Smooth muscle cell (in vitro differentiated cells): ENCODE measurements around the gene AREG. TPM values are rescaled to one million over a fixed set of nuclear protein-coding genes. Genes with fewer than 3 reads are reported as not detected.

Experiments
- DNase-seq: peaks from one replicate; lab custom pipeline; 2025; ENCODE audit not compliant: unreplicated experiment; lab: John Stamatoyannopoulos, UW
- H2AFZ ChIP-seq: fragments of 200-600 bp; sonication (generic); 2 replicates; pipeline ENCODE4 v1.6.0; 2016; ENCODE audit warnings: antibody characterized with exemption, low read depth, mild to moderate bottlenecking
- H3F3A ChIP-seq: fragments of 200-600 bp; sonication (generic); 2 replicates; pipeline ENCODE4 v1.6.0; 2017; ENCODE audit warnings: antibody characterized with exemption, low read depth
- H3K27ac ChIP-seq: fragments of 200-600 bp; sonication (generic); 2 replicates; pipeline ENCODE4 v1.5.1; 2016; ENCODE audit warnings: low read depth, mild to moderate bottlenecking
- H3K27me3 ChIP-seq: fragments of 200-600 bp; sonication (generic); 2 replicates; pipeline ENCODE4 v1.6.1; 2016; ENCODE audit warnings: low read depth, mild to moderate bottlenecking
- H3K36me3 ChIP-seq: fragments of 200-600 bp; sonication (generic); 2 replicates; pipeline ENCODE4 v1.5.1; 2016; ENCODE audit warnings: low read depth
- H3K4me1 ChIP-seq: fragments of 200-600 bp; sonication (generic); 2 replicates; pipeline ENCODE4 v1.5.1; 2016; ENCODE audit warnings: low read depth
- H3K4me2 ChIP-seq: fragments of 200-600 bp; sonication (generic); 2 replicates; pipeline ENCODE4 v1.6.0; 2016; ENCODE audit warnings: mild to moderate bottlenecking
- H3K4me3 ChIP-seq: fragments of 200-600 bp; sonication (generic); 2 replicates; pipeline ENCODE4 v1.5.1; 2016; ENCODE audit warnings: mild to moderate bottlenecking
- H3K79me2 ChIP-seq: fragments of 200-600 bp; sonication (generic); 2 replicates; pipeline ENCODE4 v1.6.0; 2016; ENCODE audit warnings: low read depth, mild to moderate bottlenecking
- H3K9ac ChIP-seq: fragments of 200-600 bp; sonication (generic); 2 replicates; pipeline ENCODE4 v1.6.0; 2016; ENCODE audit warnings: low read depth
- H3K9me3 ChIP-seq: fragments of 200-600 bp; sonication (generic); replicated peaks from 2 replicates; pipeline ENCODE4 v1.5.1; 2016; ENCODE audit warnings: low read depth
- H4K20me1 ChIP-seq: fragments of 200-600 bp; sonication (generic); 2 replicates; pipeline ENCODE4 v1.6.0; 2016; ENCODE audit warnings: low read depth
- WGBS: methylation state at CpG from one replicate; pipeline ENCODE4 v1.1.7; 2016; ENCODE audit warnings: low lambda C conversion rate; 5-methylcytosine and 5-hydroxymethylcytosine counted together
- polyA plus RNA-seq: library from polyadenylated mRNA; unstranded; fragments of >200 nt; fragmentation: Nextera tagmentation; extraction: Ambion mirVana; gene quantifications from 2 replicates; pipeline ENCODE4 v1.2.1, GENCODE V29; 2016
- total RNA-seq: library from RNA; depleted of rRNA; stranded (reverse); fragments of >200 nt; gene quantifications from 2 replicates; pipeline ENCODE4 v1.2.3, GENCODE V29; 2014
- TF ChIP-seq, protein P1 (sequence below): fragments of 200-600 bp; sonication (generic); IDR thresholded peaks from 2 replicates; pipeline ENCODE4 v1.5.1; 2017; ENCODE audit warnings: borderline replicate concordance, mild to moderate bottlenecking, antibody characterized with exemption; ENCODE audit not compliant: insufficient read depth, poor library complexity, severe bottlenecking

Gene AREG
- total and polyA plus RNA-seq, 2 experiments from 2014 or later = 86.9 to 123 TPM

DNA sequence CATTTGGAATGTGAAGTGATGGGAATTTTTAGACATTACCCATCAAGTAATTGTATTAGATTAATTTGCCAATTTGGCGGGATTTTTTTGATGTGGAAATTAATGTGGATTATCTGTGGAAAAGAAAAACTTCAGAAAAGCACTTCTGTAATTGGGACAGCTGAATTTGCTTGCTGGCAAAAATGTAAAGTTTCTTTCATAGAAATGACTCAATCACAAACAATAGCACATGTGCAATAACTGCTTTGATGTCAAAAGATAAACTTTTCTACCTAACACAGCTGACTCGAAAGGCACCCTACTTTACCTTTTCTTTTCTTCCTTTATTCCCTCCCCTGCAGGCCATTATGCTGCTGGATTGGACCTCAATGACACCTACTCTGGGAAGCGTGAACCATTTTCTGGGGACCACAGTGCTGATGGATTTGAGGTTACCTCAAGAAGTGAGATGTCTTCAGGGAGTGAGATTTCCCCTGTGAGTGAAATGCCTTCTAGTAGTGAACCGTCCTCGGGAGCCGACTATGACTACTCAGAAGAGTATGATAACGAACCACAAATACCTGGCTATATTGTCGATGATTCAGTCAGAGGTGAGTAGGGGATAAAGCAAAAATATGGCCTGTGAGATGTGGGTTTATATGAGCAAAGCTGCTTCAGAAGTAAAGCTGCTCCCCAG is 1.4 kb downstream of the AREG start:
- Histone ChIP-seq H3K36me3 (no peaks in the 10 kb centered on the region), H3K4me2 (peak overlapping the region; percentile 89), H4K20me1 (no peaks in the 10 kb centered on the region), H3K27ac (peak overlapping the region; percentile 52), H3K4me1 (peaks cover 6% of the 10 kb centered on the region), H3K79me2 (no peaks in the 10 kb centered on the region), H3K9ac (no peak overlapping the region), H3F3A (no peaks in the 10 kb centered on the region), H3K9me3 (no peaks in the 10 kb centered on the region), H3K27me3 (no peaks in the 10 kb centered on the region), H2AFZ (no peak overlapping the region), H3K4me3 (peak overlapping the region; percentile 69)
- WGBS = 58% methylated on average over 8 of the region's 8 CpGs
- TF ChIP-seq, protein P1, sequence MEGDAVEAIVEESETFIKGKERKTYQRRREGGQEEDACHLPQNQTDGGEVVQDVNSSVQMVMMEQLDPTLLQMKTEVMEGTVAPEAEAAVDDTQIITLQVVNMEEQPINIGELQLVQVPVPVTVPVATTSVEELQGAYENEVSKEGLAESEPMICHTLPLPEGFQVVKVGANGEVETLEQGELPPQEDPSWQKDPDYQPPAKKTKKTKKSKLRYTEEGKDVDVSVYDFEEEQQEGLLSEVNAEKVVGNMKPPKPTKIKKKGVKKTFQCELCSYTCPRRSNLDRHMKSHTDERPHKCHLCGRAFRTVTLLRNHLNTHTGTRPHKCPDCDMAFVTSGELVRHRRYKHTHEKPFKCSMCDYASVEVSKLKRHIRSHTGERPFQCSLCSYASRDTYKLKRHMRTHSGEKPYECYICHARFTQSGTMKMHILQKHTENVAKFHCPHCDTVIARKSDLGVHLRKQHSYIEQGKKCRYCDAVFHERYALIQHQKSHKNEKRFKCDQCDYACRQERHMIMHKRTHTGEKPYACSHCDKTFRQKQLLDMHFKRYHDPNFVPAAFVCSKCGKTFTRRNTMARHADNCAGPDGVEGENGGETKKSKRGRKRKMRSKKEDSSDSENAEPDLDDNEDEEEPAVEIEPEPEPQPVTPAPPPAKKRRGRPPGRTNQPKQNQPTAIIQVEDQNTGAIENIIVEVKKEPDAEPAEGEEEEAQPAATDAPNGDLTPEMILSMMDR = no peak
- no peak for DNase-seq

DNA sequence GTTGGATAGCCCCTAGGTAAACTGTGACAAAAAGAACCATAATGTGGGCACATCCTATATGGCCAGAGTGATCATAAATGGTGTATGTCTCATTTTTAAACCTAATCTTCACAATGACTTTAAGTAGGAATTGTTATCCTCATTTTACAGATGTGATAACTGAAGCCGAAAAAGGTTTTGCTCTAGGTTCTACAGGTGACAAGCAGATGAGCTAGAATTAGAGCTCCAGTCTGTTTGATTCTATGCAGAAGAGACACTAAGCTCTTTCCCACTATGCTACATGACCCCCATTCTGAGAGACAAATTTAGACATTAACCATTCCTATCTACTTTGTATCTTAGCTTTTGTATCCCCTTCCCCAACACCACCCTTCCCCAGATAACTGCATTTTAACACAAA is 2.0 kb downstream of the AREG start:
- no peaks in the 10 kb centered on the region for H3F3A ChIP-seq
- H3K36me3 ChIP-seq = no peaks in the 10 kb centered on the region
- 100% methylated on average over 1 of the region's 1 CpG for WGBS
- no peaks in the 10 kb centered on the region for H3K79me2 ChIP-seq
- no peak overlapping the region for H3K9ac ChIP-seq
- no peaks in the 10 kb centered on the region for H3K9me3 ChIP-seq
- TF ChIP-seq, protein P1 = no peak
- DNase-seq = no peak
- peaks cover 9% of the 10 kb centered on the region for H3K4me1 ChIP-seq
- peak overlapping the region; percentile 52 for H3K27ac ChIP-seq
- no peak overlapping the region for H2AFZ ChIP-seq
- H4K20me1 ChIP-seq = no peaks in the 10 kb centered on the region
- no peaks in the 10 kb centered on the region for H3K27me3 ChIP-seq
- H3K4me2 ChIP-seq = peak overlapping the region; percentile 89
- H3K4me3 ChIP-seq = peak overlapping the region; percentile 69

DNA sequence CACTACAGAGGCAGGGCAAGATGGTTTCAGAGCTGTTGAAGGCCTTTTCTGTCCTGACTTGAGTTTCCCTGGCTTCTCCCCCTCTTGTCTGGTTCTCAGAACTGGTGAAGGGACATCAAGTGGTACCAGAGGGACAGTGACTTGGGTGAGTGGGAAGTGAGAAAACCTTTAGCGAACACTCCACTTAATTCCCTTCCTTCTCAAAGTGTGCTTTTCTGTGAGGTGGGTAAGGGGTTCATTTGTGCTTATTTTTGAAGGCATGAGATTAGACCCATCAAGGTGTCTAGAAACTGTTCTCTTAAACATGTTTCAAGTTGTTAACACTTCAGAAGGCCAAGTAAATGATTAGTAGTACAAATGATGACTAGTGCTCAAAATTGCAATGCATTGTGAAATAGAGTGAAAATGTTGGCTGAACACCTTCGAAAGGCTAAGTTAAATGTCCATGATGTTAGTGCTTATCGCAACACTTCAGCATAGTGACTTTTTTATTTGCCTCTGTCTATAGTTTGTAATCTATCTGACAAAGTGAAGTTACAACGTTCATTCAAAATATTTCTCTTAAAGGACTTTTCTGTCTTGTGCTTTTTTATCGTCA is 2.8 kb downstream of the AREG start:
- 94% methylated on average over 5 of the region's 5 CpGs for WGBS
- H3K36me3 ChIP-seq = no peaks in the 10 kb centered on the region
- no peaks in the 10 kb centered on the region for H3F3A ChIP-seq
- DNase-seq = no peak
- H3K4me3 ChIP-seq = peak overlapping the region; percentile 69
- peak overlapping the region; percentile 89 for H3K4me2 ChIP-seq
- H3K79me2 ChIP-seq = no peaks in the 10 kb centered on the region
- no peaks in the 10 kb centered on the region for H3K9me3 ChIP-seq
- peak overlapping the region; percentile 52 for H3K27ac ChIP-seq
- peaks cover 9% of the 10 kb centered on the region for H3K4me1 ChIP-seq
- no peak overlapping the region for H3K9ac ChIP-seq
- TF ChIP-seq, protein P1 = no peak
- H4K20me1 ChIP-seq = no peaks in the 10 kb centered on the region
- H3K27me3 ChIP-seq = no peaks in the 10 kb centered on the region
- no peak overlapping the region for H2AFZ ChIP-seq
